Brain microvascular endothelial cell (primary cell): Measurements from ENCODE around the gene HHAT.

Experiments
- DNase-seq: peaks from one replicate; pipeline ENCODE4 v3.0.0-alpha.2; 2020
- H3K27ac ChIP-seq: fragments of 250-450 bp; sonication (Bioruptor Pico); 2 replicates; pipeline ENCODE4 v1.5.1; 2020; ENCODE audit warnings: mild to moderate bottlenecking, moderate library complexity
- H3K27me3 ChIP-seq: fragments of 250-450 bp; sonication (Bioruptor Pico); replicated peaks from 2 replicates; pipeline ENCODE4 v1.5.1; 2020; ENCODE audit warnings: mild to moderate bottlenecking
- H3K36me3 ChIP-seq: fragments of 250-450 bp; sonication (Bioruptor Pico); replicated peaks from 2 replicates; pipeline ENCODE4 v1.5.1; 2020; ENCODE audit warnings: mild to moderate bottlenecking
- H3K4me3 ChIP-seq: 2 replicates; pipeline ENCODE4 v1.5.1; 2011; ENCODE audit warnings: low read depth, mild to moderate bottlenecking, control low read depth, low read length, moderate library complexity
- CTCF ChIP-seq: IDR thresholded peaks from 2 replicates; pipeline ENCODE4 v1.5.1; 2011; ENCODE audit warnings: low read depth, mild to moderate bottlenecking, moderate library complexity, low read length, control low read depth, inconsistent platforms; ENCODE audit errors: missing control alignments
- in situ Hi-C: cut with HindIII; loops from 2 replicates; pipeline ENCODE4 v1.10.0; 2017; ENCODE audit warnings: low sequenced_read_pairs, low pct_ligation_motif_present

Gene HHAT

GRCh38 chr1:210692796-210693195 lies 364.1 kb downstream of the HHAT start:
- H3K4me3 ChIP-seq: no peak overlapping the region
- no peaks in the 10 kb centered on the region for H3K36me3 ChIP-seq
- H3K27ac ChIP-seq: no peak overlapping the region
- no peak for DNase-seq
- in situ Hi-C loops: no loop called here
- no peaks in the 10 kb centered on the region for H3K27me3 ChIP-seq
- TF ChIP-seq CTCF: no peak

- TF ChIP-seq CTCF: no peak
- no peak for DNase-seq
- in situ Hi-C loops: no loop called here
Measured at GRCh38 chr1:210695026-210695425, 366.3 kb downstream of the HHAT start.

GRCh38 chr1:210696709-210697108 lies 368.0 kb downstream of the HHAT start:
- Histone ChIP-seq H3K4me3 (no peak overlapping the region), H3K36me3 (no peaks in the 10 kb centered on the region), H3K27ac (no peak overlapping the region), H3K27me3 (no peaks in the 10 kb centered on the region)
- no peak for TF ChIP-seq CTCF
- in situ Hi-C loops: no loop called here
- DNase-seq: no peak

More at GRCh38 chr1:210695026-210695425, 366.3 kb downstream of the HHAT start:
- Histone ChIP-seq H3K36me3 (no peaks in the 10 kb centered on the region), H3K4me3 (no peak overlapping the region), H3K27me3 (no peaks in the 10 kb centered on the region), H3K27ac (no peak overlapping the region)

- TF ChIP-seq CTCF: no peak
- Histone ChIP-seq H3K27me3 (no peaks in the 10 kb centered on the region), H3K27ac (no peak overlapping the region), H3K36me3 (no peaks in the 10 kb centered on the region), H3K4me3 (no peak overlapping the region)
- in situ Hi-C loops: no loop called here
- no peak for DNase-seq
Measured at GRCh38 chr1:210697185-210697584, 368.5 kb downstream of the HHAT start.

GRCh38 chr1:210698661-210699060 lies 370.0 kb downstream of the HHAT start:
- no peaks in the 10 kb centered on the region for H3K27me3 ChIP-seq
- no peak for DNase-seq
- no peak overlapping the region for H3K27ac ChIP-seq
- H3K36me3 ChIP-seq: no peaks in the 10 kb centered on the region
- no peak for TF ChIP-seq CTCF
- in situ Hi-C loops: no loop called here
- no peak overlapping the region for H3K4me3 ChIP-seq

- DNase-seq: no peak
- TF ChIP-seq CTCF: no peak
- Histone ChIP-seq H3K36me3 (no peaks in the 10 kb centered on the region), H3K27ac (no peak overlapping the region), H3K27me3 (no peaks in the 10 kb centered on the region), H3K4me3 (no peak overlapping the region)
- in situ Hi-C loops: no loop called here
Measured at GRCh38 chr1:210700083-210700482, 371.4 kb downstream of the HHAT start.
